ENCODE measurements around the gene ATG3.
"Not testable (repeated sequence)": the region's sequence is repeated elsewhere in the genome, so short reads cannot be mapped to it uniquely, and the experiment has no call there.

ATG3 gene

GRCh38 chr3:112497897-112498548, 63.7 kb downstream of the ATG3 start:
- DNase-seq = no peak

DNA sequence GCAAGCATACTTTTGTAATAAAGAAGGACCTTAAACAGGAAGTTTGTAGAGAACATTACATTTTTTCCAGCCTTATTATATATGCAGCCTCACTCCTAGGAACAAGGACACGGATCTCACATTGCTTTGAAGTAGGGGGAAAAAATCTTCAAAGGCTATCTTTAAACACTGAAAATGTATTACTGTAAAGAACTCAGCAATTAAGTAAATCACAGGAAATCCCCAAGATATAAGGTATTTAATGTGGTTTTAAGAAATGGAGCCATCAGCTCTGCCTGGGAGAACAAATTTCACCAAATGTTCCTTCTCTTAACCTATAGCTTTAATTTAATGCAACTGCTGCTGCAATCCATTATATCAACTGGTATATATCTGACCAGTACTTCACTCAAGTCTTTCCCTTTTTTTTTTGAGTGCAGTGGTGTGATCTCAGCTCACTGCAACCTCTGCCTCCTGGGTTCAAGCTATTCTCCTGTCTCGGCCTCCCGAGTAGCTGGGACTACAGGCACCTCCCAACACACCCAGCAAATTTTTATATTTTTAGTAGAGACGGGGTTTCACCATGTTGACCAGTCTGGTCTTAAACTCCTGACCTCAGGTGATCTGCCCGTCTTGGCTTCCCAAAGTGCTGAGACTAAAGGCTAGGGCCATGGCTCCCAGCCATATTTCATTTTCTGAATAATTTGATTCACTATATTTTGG, 65.2 kb downstream of the ATG3 start:
- no peak for DNase-seq

DNA sequence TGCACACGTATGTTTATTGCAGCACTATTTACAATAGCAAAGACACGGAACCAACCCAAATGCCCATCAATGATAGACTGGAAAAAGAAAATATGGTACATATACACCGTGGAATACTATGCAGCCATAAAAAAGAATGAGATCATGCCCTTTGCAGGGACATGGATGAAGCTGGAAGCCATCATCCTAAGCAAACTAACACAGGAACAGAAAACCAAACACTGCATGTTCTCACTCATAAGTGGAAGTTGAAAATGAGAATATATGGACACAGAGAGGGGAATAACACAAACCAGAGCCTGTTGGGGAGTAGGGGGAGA, 67.4 kb downstream of the ATG3 start:
- not testable (repeated sequence) for DNase-seq

- no peak for DNase-seq
These were observed 69.6 kb downstream of the ATG3 start for GRCh38 chr3:112492124-112492523.

DNA sequence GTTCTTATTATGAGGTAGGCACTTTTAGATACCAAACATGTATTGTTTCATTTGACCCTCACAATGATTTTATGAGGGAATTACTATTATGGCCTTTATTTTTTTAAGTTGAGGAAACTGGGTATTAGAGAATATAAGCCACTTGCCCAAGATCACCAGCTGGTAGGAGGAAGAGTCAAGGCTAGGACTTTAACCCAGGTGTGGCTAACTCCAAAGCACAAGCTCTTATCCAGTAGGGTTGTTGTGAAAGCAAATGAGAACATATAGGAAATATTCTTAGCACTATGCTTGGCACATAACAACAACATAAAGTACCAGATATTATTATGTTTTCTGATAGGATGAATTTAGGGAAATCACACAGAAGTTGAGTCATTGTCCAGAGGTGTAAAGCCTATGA, 70.4 kb downstream of the ATG3 start:
- no peak for DNase-seq

GRCh38 chr3:112489674-112490479, 71.9 kb downstream of the ATG3 start:
- no peak for DNase-seq

DNA sequence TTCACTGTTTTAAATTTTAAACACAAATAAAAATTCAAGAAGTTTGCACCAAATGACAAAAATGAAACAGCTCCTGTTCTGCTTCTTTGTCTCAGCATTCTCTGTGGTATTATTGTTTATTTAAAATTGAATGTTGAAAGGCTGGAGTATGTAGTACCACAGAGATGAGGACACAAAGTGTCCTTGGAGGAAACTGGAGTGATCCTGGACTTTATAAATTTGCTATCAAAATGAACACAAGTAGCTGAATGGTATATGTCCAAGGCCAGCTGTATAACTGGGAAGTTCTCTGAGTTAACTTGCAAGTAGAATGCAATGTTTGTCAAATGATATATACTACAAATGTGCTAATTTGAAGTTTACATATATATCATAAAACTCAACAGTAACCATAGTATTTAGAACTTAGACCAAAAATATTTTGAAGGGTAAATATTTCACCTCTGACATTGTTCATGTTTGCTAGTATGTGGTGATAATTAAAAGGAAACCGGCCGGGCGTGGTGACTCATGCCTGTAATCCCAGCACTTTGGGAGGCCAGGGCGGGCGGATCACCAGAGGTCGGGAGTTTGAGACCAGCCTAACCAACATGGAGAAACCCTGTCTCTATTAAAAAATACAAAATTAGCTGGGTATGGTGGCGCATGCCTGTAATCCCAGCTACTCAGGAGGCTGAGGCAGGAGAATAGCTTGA, 74.8 kb downstream of the ATG3 start:
- no peak for DNase-seq

GRCh38 chr3:112484352-112484751, 77.4 kb downstream of the ATG3 start:
- DNase-seq = no peak

GRCh38 chr3:112482675-112483074, 79.1 kb downstream of the ATG3 start:
- no peak for DNase-seq

All from activated CD4-positive, alpha-beta T cell treated with anti-CD3 and anti-CD28 coated beads, Interleukin-2, amount 50 U/mL, for 1 hour (primary cell).